Measurements from ENCODE around the gene CTNNA1. TPM values are rescaled to one million over a fixed set of nuclear protein-coding genes. Genes with fewer than 3 reads are reported as not detected.
"Not testable (repeated sequence)": the region's sequence is repeated elsewhere in the genome, so short reads cannot be mapped to it uniquely, and the experiment has no call there.

Gene CTNNA1
- total RNA-seq, 1 donor from 2014 or later = 331 TPM

DNA sequence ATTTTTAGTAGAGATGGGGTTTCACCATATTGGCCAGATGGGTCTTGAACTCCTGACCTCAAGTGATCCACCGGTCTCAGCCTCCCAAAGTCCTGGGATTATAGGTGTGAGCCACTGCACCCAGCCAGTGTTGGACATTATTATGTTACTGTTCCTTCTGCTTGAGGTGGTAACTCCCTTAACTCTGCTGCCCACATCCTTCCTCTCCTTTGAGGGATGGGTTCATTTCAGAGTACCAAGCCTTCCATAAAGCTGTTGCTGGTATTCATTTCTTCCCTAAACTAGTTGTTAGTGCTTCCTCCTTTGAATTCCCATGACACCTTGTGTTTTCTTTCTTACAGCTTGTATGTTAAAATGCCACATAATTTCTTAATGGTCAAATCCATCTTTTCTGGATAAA is 54.0 kb downstream of the CTNNA1 start:
- no peak overlapping the region for H3K4me3 ChIP-seq (ENCODE audit: low read depth, low read length)
- TF ChIP-seq, protein P1, sequence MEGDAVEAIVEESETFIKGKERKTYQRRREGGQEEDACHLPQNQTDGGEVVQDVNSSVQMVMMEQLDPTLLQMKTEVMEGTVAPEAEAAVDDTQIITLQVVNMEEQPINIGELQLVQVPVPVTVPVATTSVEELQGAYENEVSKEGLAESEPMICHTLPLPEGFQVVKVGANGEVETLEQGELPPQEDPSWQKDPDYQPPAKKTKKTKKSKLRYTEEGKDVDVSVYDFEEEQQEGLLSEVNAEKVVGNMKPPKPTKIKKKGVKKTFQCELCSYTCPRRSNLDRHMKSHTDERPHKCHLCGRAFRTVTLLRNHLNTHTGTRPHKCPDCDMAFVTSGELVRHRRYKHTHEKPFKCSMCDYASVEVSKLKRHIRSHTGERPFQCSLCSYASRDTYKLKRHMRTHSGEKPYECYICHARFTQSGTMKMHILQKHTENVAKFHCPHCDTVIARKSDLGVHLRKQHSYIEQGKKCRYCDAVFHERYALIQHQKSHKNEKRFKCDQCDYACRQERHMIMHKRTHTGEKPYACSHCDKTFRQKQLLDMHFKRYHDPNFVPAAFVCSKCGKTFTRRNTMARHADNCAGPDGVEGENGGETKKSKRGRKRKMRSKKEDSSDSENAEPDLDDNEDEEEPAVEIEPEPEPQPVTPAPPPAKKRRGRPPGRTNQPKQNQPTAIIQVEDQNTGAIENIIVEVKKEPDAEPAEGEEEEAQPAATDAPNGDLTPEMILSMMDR (conservative IDR thresholded peaks at IDR 0.05; ENCODE audit: low read depth, low read length) = no peak
- no peak for DNase-seq (ENCODE audit: low read depth)

DNA sequence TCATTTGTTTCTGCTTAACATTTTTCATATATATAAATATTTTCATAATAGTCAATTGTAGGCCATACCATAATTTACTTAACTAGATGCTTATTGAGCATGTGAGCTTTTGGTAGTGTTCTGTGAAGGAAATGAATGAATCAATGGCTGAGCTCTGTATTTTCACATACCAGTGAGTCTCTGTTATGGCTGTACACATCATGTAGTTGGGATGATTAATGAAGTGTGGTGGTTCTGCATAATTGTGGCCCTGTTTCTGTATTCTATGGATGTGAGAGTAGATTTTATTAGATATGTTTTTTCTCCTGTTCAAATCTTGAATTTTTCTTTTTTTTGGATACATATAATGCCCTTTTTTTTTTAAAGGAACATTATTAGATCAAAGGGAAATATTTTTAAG is 56.2 kb downstream of the CTNNA1 start:
- TF ChIP-seq, protein P1 (conservative IDR thresholded peaks at IDR 0.05; ENCODE audit: low read depth, low read length) = no peak
- no peak for DNase-seq (ENCODE audit: low read depth)
- H3K4me3 ChIP-seq (ENCODE audit: low read depth, low read length) = no peak overlapping the region

DNA sequence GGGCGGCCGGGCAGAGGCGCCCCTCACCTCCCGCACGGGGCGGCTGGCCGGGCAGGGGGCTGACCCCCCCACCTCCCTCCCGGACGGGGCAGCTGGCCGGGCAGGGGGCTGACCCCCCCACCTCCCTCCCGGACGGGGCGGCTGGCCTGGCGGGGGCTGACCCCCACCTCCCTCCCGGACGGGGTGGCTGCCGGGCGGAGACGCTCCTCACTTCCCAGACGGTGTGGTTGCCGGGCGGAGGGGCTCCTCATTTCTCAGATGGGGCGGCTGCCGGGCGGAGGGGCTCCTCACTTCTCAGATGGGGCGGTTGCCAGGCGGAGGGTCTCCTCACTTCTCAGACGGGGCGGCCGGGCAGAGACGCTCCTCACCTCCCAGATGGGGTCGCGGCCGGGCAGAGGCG is 57.6 kb downstream of the CTNNA1 start:
- DNase-seq (ENCODE audit: low read depth); H3K4me3 ChIP-seq (ENCODE audit: low read depth, low read length): not testable (repeated sequence)

DNA sequence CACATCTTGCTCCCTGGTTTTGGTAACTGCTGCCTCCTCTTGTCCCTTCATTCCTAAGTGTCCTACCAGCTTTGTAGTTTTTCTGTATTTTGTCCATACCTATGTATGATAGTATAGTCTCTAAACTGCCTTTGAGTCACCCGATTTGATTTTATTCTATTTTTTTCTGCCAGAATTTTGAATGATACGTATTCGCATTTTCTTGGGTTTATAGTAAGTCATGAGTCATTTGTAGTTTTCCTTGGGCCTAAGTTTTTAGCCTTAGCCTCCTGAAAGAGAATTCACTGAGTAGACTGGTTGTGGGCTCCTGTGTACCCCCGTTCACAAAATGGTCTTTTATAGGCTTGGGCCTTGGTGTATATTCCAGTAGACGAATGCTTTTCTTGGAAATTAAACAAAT is 62.3 kb downstream of the CTNNA1 start:
- DNase-seq (ENCODE audit: low read depth) = no peak
- TF ChIP-seq, protein P1 (conservative IDR thresholded peaks at IDR 0.05; ENCODE audit: low read depth, low read length) = no peak
- no peak overlapping the region for H3K4me3 ChIP-seq (ENCODE audit: low read depth, low read length)

DNA sequence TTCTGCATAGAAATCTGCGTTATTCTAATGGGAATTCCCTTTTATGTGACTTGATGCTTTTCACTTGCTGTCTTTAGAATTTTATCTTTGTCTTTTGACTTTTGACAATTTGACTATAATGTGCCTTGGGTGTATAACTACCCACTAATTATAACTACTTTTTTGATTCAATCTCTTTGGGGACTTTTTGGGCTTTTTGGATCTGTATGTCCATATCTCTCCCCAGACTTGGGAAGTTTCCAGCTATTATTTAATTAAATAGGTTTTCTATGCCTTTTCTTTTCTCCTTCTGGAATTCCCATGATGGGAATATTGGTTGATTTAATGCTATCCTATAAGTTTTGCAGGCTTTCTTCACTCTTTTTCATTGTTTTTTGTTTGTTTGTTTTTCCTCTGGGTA is 64.0 kb downstream of the CTNNA1 start:
- no peak for DNase-seq (ENCODE audit: low read depth)
- H3K4me3 ChIP-seq (ENCODE audit: low read depth, low read length) = no peak overlapping the region
- TF ChIP-seq, protein P1 (conservative IDR thresholded peaks at IDR 0.05; ENCODE audit: low read depth, low read length) = no peak

DNA sequence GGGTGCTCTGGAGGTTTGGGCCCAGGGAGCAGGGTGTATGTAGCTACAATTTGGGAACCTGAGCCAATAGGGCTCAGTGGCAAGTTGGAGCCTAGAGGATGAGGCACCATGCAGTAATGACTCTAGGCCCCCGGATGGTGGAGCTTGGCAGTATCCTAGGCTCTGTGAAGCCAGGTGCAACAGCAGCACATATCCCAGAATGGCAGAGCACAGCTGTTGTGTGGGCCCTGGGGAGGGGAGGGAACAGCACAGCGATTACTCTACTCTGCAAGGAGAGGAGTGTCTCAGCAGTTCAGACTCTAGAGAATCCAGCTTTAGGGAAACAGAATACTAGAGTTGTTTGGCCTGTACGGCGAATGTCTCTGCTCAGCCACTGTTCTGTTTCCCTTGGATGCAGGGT is 65.9 kb downstream of the CTNNA1 start:
- no peak for DNase-seq (ENCODE audit: low read depth)
- H3K4me3 ChIP-seq (ENCODE audit: low read depth, low read length) = no peak overlapping the region
- TF ChIP-seq, protein P1 (conservative IDR thresholded peaks at IDR 0.05; ENCODE audit: low read depth, low read length) = no peak

DNA sequence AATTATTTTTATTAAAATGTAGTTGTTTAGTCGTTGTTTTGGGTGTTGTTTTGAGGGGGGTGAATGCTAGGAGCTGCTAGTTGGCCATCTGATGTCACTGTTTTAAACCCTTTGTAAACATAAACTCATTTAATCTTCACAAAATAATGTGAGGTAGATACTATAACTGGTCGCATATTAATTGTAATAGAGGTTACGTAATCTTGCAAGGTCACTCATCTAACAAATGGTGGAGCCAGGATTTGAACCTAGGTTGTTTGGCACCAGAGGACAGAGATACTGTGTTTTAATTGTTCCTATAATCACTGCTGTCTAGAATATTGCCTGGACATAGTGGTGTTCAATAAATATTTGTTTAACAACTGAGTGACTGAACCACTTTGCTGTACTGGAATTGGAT is 67.5 kb downstream of the CTNNA1 start:
- no peak overlapping the region for H3K4me3 ChIP-seq (ENCODE audit: low read depth, low read length)
- TF ChIP-seq, protein P1 (conservative IDR thresholded peaks at IDR 0.05; ENCODE audit: low read depth, low read length) = no peak
- no peak for DNase-seq (ENCODE audit: low read depth)

DNA sequence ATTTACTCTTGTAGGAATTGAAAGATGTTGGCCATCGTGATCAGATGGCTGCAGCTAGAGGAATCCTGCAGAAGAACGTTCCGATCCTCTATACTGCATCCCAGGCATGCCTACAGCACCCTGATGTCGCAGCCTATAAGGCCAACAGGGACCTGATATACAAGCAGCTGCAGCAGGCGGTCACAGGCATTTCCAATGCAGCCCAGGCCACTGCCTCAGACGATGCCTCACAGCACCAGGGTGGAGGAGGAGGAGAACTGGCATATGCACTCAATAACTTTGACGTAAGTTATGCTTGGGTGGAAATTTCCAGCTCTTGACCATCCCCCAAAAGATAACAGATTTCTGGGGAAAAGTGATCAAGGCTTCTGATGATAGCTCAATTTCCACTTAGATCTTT is 71.3 kb downstream of the CTNNA1 start:
- TF ChIP-seq, protein P1 (conservative IDR thresholded peaks at IDR 0.05; ENCODE audit: low read depth, low read length) = no peak
- DNase-seq (ENCODE audit: low read depth) = no peak
- no peak overlapping the region for H3K4me3 ChIP-seq (ENCODE audit: low read depth, low read length)

All from epithelial cell of proximal tubule (primary cell).